ENCODE results near the gene SPOCD1. TPM values are rescaled to one million over a fixed set of nuclear protein-coding genes. Genes with fewer than 3 reads are reported as not detected.

Gene SPOCD1
- total and polyA plus RNA-seq, 2 experiments from 2014 or later = 1.4 to 7.3 TPM

GRCh38 chr1:31797216-31797615 is 18.6 kb downstream of the SPOCD1 start:
- H3K9me3 ChIP-seq (ENCODE audit: low read depth) = no peaks in the 10 kb centered on the region
- H3K4me3 ChIP-seq = no peak overlapping the region
- TF ChIP-seq CTCF (IDR thresholded peaks at IDR 0.05; ENCODE audit: low read depth, low read length) = no peak
- H3K27ac ChIP-seq = no peak overlapping the region
- no peaks in the 10 kb centered on the region for H3K27me3 ChIP-seq
- DNase-seq (ENCODE audit: low read depth in 1 of 2, low spot score in 1 of 2) = no peak
- H3K36me3 ChIP-seq = no peaks in the 10 kb centered on the region
- no peaks in the 10 kb centered on the region for H3K4me1 ChIP-seq (ENCODE audit: low read depth)

- TF ChIP-seq CTCF (IDR thresholded peaks at IDR 0.05; ENCODE audit: low read depth, low read length) = no peak
- H3K4me1 ChIP-seq (ENCODE audit: low read depth) = no peaks in the 10 kb centered on the region
- DNase-seq (ENCODE audit: low read depth in 1 of 2, low spot score in 1 of 2) = no peak
- H3K27ac ChIP-seq = no peak overlapping the region
- H3K9me3 ChIP-seq (ENCODE audit: low read depth) = no peaks in the 10 kb centered on the region
- H3K4me3 ChIP-seq = no peak overlapping the region
- no peaks in the 10 kb centered on the region for H3K27me3 ChIP-seq
- no peaks in the 10 kb centered on the region for H3K36me3 ChIP-seq
Measured at GRCh38 chr1:31796707-31797106, 19.1 kb downstream of the SPOCD1 start.

- peak in 1 of 2 donors; percentile 80 for DNase-seq (ENCODE audit: low read depth in 1 of 2, low spot score in 1 of 2)
- Histone ChIP-seq H3K27ac (no peak overlapping the region), H3K36me3 (no peaks in the 10 kb centered on the region), H3K4me1 (ENCODE audit: low read depth) (no peaks in the 10 kb centered on the region), H3K27me3 (no peaks in the 10 kb centered on the region), H3K9me3 (ENCODE audit: low read depth) (no peaks in the 10 kb centered on the region), H3K4me3 (no peak overlapping the region)
- no peak for TF ChIP-seq CTCF (IDR thresholded peaks at IDR 0.05; ENCODE audit: low read depth, low read length)
Measured at GRCh38 chr1:31795801-31796621, 19.8 kb downstream of the SPOCD1 start.

- no peak overlapping the region for H3K27ac ChIP-seq
- no peaks in the 10 kb centered on the region for H3K4me1 ChIP-seq (ENCODE audit: low read depth)
- no peak for DNase-seq (ENCODE audit: low read depth in 1 of 2, low spot score in 1 of 2)
- no peaks in the 10 kb centered on the region for H3K36me3 ChIP-seq
- no peaks in the 10 kb centered on the region for H3K27me3 ChIP-seq
- H3K4me3 ChIP-seq = no peak overlapping the region
- no peak for TF ChIP-seq CTCF (IDR thresholded peaks at IDR 0.05; ENCODE audit: low read depth, low read length)
- no peaks in the 10 kb centered on the region for H3K9me3 ChIP-seq (ENCODE audit: low read depth)
Measured at GRCh38 chr1:31795096-31795675, 20.6 kb downstream of the SPOCD1 start.

- no peak for DNase-seq (ENCODE audit: low read depth in 1 of 2, low spot score in 1 of 2)
- Histone ChIP-seq H3K9me3 (ENCODE audit: low read depth) (no peaks in the 10 kb centered on the region), H3K36me3 (no peaks in the 10 kb centered on the region), H3K27me3 (no peaks in the 10 kb centered on the region), H3K4me3 (no peak overlapping the region), H3K4me1 (ENCODE audit: low read depth) (no peaks in the 10 kb centered on the region), H3K27ac (no peak overlapping the region)
- TF ChIP-seq CTCF (IDR thresholded peaks at IDR 0.05; ENCODE audit: low read depth, low read length) = no peak
Measured at GRCh38 chr1:31793586-31794285, 22.1 kb downstream of the SPOCD1 start.
